Activated CD4-positive, alpha-beta T cell treated with anti-CD3 and anti-CD28 coated beads, Interleukin-2, amount 50 U/mL, for 48 hours (primary cell): ENCODE data around the gene TMEM33.
"Not testable (repeated sequence)": the region's sequence is repeated elsewhere in the genome, so short reads cannot be mapped to it uniquely, and the experiment has no call there.

Source experiments
- DNase-seq, 2 experiments: peaks; one replicate each; pipeline ENCODE4 v3.0.0-alpha.2; 2020

The TMEM33 gene, protein sequence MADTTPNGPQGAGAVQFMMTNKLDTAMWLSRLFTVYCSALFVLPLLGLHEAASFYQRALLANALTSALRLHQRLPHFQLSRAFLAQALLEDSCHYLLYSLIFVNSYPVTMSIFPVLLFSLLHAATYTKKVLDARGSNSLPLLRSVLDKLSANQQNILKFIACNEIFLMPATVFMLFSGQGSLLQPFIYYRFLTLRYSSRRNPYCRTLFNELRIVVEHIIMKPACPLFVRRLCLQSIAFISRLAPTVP

DNA sequence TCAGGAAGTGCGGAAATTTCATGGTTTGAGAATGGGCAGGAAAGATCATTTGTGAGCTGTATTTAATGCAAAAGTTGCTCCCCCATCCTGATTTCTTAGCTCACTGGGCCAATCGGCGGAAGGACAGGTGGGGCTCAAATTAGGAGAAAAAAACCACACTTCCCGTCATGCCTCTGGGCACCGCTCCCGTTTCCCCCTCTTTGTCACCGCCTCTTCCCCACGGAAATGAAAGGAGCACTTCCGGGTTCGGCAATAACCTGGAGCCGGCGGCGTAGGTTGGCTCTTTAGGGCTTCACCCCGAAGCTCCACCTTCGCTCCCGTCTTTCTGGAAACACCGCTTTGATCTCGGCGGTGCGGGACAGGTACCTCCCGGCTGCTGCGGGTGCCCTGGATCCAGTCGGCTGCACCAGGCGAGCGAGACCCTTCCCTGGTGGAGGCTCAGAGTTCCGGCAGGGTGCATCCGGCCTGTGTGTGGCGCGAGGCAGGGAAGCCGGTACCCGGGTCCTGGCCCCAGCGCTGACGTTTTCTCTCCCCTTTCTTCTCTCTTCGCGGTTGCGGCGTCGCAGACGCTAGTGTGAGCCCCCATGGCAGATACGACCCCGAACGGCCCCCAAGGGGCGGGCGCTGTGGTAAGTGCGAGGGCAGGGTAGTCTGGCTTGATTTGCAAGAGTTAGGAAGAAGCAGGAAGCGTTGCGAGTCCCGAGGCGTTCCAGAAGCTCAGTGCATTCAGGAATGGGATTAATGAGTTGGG is at the start of gene TMEM33:
TSS of gene TMEM33 (plus strand) at position 529 of the 751 bp plus-strand sequence. CDS start at position 585, 56 bp downstream.
- peak; percentile 78 to 85 for DNase-seq

DNA sequence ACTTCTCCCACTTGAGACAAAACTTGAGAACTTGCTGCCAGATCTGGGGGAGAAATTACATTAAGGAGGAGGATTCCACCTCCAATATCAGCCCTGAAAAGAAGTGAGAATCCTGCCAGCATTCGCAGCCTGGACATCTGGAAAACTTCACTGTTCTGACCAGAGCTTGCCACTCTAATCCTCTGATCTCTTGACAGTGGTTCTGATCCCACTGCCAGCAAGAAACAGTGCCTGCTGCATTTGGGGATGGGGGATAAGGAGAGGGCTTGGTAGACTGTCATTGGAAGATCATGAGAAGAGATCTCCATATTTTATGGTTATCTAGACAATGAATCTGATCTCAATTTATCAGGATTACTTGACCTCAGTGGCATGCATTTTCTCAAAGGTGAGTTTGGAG is 49.8 kb upstream of the TMEM33 start:
- no peak for DNase-seq

DNA sequence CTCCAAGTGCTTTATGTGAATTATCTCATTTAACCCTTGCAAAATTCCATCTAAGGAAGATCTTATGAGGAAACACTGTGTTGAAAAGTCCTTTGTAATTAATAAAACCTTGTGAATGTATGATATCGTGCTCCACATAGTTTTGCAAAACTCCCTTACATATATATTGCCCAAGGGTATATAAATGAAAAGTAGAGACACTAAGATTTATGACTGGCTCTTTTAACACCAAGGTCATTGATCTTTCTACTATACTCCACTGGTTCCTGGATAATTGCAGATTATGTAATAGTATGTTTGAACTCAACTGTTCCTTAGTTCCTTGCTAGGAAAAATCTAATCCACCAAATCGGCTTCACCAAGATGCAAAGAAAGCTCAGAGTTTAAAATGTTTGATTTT is 48.0 kb upstream of the TMEM33 start:
- no peak for DNase-seq

DNA sequence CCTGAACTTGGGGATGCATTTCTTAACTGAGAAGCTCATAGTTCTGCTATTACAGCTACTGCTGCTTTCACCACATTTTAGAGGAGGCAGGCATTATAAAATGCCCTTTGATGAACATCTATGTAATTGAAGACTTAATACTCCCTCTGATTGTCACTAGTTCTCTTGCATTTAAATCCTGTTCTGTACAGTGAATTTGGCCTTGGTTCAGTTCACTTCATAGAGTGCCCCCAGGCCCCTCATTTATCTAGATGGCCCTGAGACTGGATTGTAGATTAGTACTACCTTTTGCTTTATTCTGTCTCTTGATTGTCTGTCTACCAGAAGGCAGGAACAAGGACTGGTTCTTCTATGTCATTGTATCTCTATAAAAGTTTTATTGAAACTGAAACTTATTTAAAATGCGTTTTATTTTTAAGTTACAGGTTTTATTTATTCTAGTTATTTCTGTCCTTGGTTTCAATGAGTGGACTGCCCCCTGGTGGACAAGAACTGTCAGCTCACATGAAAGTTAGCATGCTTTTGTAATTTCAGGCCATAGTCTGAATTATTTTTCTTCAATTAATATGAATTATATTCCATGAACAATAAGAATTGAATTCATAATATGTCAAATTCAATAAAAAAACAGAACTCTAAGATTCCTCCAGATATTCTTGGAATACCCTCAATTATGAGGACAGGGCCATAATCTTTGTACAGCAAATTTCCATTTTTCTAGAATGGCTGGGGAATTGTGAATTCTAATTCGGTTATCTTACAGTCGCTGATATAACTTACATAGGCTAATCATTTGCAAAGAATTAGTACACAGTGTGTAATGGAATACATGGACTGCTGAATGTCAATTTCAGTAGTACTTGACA is 47.2 kb upstream of the TMEM33 start:
- DNase-seq, result peak; percentile 41 to 51

DNA sequence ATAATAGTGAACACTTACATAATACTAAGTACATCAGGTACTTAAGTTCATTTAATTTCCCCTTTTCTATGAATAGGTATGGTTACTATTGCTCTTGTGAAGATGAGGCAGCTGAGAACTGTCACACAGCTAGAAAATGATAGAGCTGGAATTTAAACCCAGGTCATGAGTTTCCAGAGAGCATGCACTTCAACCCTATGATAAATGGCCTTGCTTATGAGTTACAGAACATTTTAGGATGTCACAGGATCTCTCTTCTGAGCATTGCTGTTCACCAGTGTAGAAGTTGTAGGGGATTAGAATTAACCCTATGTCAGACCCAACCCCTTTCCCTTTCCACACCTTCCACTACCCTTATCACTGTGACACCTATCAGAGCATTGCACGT is 46.5 kb upstream of the TMEM33 start:
- no peak for DNase-seq

DNA sequence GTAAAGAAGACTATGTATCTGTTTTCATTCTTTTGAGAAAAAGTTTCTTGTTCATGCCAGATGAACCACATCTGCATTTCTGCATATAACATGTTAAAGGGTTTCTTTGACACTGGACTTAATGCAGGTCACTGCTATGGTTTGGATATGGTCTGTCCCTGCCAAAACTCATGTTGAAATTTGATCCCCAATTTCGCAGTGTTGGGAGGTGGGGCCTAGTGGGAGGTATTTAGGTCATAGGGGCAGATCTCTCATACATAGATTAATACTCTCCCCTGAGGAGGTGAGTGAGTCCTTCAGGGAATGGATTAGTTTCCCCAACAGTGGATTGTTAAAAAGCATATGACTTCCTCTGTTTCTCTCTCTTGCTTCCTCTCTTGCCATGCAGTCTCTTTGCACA is 45.9 kb upstream of the TMEM33 start:
- no peak for DNase-seq

DNA sequence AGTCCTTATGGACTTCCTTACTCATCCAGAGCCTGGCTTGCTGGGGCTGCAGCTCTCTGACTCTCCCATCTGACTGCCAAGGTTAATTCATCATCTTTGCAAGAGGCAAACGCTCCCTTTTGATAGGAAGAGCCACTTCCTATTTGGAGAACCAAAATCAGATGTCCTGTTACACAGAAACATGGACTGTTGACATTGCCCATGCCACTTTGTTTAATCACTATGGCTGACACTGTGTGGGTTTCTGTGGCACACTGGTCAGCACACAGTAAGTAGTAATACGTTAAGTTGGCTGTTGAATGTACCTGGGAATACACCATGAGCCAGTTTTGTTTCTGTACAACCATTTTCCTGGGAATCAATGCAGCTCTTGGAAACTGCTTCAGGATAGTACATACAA is 45.1 kb upstream of the TMEM33 start:
- DNase-seq, result no peak

DNA sequence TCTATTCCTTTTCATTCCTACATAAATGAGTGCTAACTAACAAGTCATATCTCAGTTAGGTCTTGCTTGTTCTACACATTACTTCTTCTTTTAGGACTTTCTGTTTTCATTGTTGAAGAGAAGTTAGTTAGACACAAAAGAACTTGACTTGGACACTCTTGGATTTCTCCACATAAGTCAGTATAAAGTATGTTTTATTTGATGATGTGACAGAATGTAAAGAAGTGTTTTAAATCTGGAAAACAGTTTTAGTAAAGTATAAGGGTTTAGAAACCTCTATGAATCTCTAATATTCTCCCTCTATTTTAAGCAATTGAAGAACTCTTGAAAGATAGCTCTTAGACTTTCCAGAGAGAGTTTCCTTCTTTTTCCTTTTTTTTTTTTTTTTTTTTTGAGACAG is 38.6 kb upstream of the TMEM33 start:
- DNase-seq, result no peak

DNA sequence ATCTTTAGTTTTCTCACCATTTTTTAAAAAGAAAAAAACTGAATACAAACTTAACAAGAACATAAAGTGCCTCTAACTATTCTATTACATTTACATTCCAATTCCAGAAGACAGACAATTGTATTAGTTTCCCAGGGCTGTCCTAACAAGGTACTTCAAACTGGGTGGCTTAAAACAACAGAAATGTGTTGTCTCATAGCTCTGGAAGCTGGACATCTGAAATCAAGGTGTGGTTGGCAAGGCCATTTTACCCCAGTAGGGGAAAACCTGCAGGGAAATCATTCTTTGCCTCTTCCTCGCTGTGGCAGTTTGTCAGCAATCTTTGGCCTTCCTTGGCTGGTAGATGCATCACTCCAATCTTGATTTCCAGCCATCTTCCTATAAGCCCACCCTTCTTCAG is 37.5 kb upstream of the TMEM33 start:
- no peak for DNase-seq

DNA sequence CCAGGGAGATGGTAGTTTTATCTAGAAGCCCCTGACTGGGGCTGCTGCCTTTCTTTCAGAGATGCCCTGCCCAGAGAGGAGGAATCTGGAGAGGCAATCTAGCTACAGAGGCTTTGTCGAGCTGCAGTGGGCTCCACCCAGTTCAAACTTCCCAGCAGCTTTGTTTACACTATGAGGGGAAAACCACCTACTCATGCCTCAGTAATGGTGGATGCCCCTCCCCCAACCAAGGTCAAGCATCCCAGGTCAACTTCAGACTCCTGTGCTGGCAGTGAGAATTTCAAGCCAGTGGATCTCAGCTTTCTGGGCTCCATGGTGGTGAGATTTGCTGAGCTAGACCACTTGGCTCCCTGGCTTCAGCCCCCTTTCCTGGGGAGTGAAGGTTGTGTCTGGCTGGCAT is 26.1 kb upstream of the TMEM33 start:
- not testable (repeated sequence) for DNase-seq

DNA sequence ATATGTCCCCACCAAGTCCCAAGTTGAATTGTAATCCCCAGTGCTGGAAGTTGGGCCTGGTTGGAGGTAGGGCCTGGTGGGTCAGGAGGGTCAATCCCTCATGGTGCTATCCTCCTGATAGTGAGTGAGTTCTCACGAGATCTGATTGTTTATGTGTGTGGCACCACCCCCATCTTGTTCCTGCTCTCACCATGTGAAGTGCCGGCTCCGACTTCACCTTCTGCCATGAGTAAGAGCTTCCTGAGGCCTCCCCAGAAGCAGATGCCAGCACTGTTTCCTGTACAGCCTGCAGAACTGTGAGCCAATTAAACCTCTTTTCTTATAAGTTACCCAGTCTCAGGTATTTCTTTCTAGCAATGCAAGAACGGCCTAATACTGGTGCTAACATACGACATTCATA is 22.7 kb upstream of the TMEM33 start:
- DNase-seq, result no peak

DNA sequence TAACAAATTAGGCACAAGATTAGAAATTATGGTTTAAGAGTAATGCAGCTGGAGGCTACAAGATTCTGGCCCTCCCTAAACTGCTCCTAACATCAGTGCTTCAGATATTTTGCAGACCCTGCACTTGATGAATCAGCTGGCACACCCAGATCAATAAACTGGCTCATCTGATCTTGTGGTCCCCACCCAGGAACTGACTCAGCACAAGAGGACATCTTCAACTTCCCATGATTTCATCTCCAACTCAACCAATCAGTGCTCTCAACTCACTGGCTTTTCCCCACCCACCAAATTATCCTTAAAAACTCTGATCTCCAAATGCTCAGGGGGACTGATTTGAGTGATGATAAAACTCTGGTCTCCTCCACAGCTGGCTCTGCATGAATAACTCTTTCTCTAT is 21.7 kb upstream of the TMEM33 start:
- no peak for DNase-seq

DNA sequence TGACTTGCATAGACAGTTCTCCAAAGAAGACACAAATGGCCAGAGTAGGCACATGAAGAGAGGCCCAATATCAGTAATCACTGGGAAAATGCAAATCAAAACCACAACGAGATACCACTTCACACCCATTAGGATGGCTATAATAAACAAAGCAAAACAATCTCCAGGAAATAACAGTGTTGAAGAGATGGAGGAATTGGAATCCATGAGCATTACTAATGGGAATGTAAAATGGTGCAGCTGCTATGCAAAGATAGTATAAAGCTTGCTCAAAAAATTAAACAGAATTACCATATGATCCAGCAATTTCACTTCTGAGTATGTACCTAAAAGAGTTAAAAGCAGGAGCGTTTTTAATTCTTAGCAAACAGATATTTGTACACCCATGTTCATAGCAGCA is 17.0 kb upstream of the TMEM33 start:
- no peak for DNase-seq

DNA sequence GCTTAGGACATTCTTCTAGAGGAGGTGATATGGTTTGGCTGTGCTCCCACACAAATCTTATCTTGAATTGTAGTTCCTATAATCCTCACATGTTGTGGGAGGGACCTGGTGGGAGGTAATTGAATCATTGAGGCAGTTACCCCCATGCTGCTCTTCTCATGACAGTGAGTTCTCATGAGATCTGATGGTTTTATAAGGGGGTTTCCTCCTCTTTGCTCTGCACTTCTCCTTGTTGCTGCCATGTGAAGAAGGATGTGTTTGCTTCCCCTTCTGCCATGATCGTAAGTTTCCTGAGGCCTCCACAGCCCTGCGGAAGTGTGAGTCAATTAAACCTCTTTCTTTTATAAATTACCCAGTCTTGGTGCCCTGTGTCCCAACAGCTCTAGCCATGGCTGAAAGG is 14.8 kb upstream of the TMEM33 start:
- not testable (repeated sequence) for DNase-seq

DNA sequence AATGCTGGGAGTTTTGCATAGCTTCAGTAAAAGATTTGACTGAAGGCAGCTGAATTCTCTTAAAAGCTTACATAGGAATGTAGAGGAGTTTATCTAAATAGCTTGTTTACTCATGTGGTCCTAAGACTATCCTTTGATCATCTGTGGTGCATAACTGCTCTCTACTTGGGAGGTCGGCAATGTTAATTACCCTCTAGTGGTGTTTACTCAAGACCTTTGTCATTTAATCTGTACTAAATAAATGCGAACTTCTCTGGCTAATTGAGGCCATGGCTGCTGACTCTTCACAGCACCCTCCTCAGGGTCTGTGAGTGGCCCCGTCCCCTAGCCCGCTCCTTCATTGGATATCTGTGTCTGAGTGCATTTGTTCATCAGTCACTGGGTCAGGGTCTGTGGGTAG is 13.8 kb upstream of the TMEM33 start:
- no peak for DNase-seq

DNA sequence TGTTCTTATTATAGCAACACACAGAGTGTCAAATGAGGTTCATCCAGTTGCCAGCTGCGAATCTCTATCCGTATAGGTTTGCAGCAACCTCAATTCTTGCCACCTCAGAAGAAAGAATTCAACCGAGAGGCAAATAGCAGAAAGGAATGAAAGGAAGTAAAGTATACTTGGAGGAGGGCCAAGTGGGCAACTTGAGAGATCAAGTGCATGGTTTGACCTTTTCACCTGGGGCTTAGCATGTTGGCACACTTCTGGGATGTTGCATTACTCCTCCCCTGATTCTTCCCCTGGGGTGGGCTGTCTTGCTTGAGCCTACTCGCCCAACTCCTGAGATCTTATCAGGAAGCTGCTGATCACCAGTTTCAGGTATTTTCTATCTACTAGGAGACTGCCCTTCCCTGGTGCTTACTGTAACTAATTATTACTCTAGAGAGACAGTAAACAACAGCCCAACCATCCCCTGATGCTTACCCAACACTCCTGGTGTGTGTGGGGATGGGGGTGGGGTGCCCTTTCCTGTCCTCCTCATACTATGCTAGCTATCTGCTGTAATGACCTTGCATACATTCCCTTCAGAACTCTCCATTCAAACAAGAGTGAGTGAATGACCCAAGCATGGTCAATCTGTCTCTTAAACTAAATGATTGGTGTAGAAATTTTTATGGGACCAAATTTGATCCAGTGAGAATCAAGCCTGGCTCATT is 7.3 kb upstream of the TMEM33 start:
- no peak for DNase-seq

DNA sequence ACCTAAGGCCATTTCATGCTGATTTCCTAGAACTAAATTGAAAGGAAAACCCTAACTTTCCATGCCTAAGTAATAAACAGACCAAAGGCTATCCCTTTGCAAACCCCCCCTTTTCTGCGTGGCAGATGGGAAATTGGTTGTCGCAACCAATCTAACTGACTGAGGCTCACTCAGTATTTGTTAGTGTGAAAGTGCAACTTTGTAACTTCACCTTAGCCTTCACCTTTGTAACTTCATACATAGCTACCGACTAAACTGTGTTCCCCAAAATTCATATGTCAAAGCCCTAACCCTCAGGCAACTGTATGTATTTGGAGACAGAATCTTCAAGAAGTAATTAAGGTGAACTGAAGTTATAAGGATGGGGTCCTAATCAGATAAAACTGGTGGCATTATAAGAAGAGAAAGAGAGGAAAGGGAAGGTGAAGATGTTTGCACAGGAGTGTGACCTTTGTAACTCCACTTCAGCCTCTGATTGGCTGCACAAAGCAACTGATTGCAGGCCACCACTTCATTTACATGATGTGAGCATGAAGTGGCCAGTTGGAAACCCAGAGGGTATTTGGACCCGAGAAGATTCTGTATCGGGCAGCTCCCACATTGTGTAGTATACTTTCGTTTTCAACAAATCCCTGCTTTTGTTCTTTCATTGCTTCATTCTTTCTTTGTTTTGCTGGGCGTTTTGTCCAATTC is 4.9 kb upstream of the TMEM33 start:
- no peak for DNase-seq

DNA sequence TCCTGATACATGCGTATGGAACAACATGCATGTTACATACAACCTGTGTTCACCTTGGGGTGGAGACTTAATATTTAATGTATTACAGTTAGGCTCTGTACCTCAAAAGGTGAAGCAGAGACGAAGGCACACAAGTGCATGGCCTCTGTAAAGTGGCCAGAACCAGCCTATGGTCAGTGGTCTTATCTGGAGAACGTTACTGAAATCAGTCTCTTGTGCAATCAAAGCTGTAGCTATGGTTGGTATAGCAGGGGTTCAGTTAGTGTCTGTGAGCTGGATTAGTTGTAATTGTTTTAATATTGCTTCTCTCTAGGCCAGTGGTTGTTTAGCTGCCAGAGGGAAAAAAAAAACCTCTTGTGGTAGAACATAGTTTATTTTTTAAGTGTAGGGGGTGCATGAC is 2.2 kb upstream of the TMEM33 start:
- DNase-seq, result no peak

DNA sequence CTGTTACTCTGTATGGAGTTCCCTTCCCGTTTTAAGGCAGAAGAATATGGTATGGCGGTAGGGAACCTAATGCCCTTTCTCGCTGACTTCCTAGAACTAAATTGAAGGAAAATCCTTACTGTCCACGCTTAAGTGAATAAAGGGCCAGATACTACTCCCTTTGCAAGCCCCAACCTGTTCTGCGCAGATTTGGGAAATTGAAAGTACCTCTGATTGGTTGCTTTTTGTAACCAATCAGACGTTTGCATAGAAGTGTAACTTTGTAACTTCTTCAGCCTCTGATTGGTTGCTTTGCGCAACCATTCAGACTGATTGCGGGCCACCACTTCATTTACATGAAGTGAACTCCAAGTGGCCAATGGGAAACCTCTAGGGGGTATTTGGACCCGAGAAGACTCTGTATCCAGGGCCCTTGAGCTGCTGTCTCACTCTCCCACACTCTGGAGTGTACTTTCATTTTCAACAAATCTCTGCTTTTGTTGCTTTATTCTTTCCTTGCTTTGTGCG is 1.2 kb upstream of the TMEM33 start:
- DNase-seq, result no peak

DNA sequence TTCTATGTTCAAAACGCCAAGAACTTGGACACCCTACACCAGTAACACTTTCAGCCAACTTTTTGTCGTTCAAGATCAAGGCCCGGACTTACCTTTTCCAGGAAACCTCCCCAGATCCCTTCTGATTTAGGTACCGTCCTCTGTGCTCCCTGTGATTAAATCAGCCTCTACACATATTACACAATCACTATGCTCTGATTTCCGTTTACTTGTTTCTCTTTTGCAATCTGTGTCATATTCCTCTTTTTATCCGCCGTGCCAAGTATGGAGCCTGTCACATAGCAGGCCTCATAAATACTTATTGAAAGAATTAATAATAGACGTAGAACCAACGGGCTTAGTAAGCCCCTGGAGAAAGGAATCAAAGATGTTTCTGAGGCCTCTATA is 722 bp upstream of the TMEM33 start:
- no peak for DNase-seq

DNA sequence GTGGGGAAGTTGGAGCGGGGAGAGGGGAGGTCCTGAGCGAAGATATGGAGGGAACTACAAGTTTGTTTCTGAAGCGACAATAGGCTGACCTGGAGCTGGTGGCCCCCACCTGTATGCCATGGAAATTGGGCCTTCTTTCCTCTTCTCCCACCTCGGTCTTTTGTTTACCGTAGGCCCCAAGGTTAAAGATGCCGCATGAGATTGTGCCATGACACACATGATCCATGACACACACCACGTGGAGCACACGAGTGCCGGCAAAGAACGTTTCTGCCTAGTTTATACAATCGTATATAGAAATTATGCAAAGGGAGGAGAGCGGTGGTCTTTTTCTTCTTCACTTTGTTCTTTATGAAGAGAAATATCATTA is 408 bp downstream of the TMEM33 start:
- DNase-seq, result peak; percentile 19 to 35

DNA sequence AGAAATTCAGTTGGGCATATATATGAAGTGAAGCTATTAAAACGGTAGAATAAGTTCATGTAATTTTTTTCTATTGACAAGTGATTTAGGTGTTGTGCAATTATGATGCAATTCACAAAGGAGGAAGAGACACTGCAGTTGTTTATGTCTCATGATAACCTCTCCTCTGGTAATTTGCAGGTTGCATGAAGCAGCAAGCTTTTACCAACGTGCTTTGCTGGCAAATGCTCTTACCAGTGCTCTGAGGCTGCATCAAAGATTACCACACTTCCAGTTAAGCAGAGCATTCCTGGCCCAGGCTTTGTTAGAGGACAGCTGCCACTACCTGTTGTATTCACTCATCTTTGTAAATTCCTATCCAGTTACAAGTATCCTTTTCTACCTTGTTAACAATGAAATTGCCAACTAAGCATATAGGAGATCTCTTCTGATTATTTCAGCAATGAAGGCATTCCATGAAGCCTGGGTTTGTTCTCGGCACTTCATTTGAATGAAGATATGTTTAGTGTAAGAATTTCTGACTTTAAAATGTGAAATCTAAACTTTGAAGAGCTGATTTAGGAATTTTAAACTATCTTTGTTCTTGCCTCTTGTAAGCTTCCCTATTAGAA is 3.9 kb downstream of the TMEM33 start:
- DNase-seq, result no peak
